IMR-90 (cell line): ENCODE data around the gene CUL1. TPM values are rescaled to one million over a fixed set of nuclear protein-coding genes. Genes with fewer than 3 reads are reported as not detected.

Experiments used
- ATAC-seq: fragments of 200-7000 bp; cut with Tn5 transposase; 2 replicates; pipeline ENCODE4 v1.9.1; 2020; ENCODE audit warnings: low read depth, mild to moderate bottlenecking, moderate library complexity
- BruUV-seq: library from RNA; stranded (reverse); fragments of 400-500 nt; replicated peaks from 2 replicates; lab custom pipeline; 2021; lab: Mats Ljungman, UMichigan
- CTCF ChIA-PET: fragments of 300-600 bp; formaldehyde crosslinking; extraction: SDS; loops from one replicate; lab custom pipeline; 2021; ENCODE audit warnings: antibody characterized with exemption; lab: Yijun Ruan, JAX
- POLR2A ChIA-PET: fragments of 300-600 bp; sonication (Branson Sonifier 250); formaldehyde crosslinking; loops from one replicate; lab custom pipeline; 2022; ENCODE audit warnings: antibody characterized with exemption; ENCODE audit not compliant: unreplicated experiment; lab: Charles Lee
- DNase-seq: peaks from one replicate; pipeline ENCODE4 v3.0.0; 2013
- H2AFZ ChIP-seq: replicated peaks from 2 replicates; pipeline ENCODE3; 2013; ENCODE audit warnings: low read length, mild to moderate bottlenecking; ENCODE audit not compliant: poor library complexity
- H2AK5ac ChIP-seq: 2 replicates; pipeline ENCODE4 v1.6.1; 2013; ENCODE audit warnings: low read depth, low read length, inconsistent platforms
- H2AK9ac ChIP-seq: replicated peaks from 2 replicates; pipeline ENCODE3; 2013; ENCODE audit warnings: mild to moderate bottlenecking, low read depth, low read length, moderate library complexity; ENCODE audit not compliant: poor library complexity
- H2BK120ac ChIP-seq: 2 replicates; pipeline ENCODE4 v1.6.1; 2013; ENCODE audit warnings: low read depth, low read length, inconsistent platforms
- H2BK15ac ChIP-seq: 3 replicates; pipeline ENCODE4 v1.6.1; 2013; ENCODE audit warnings: low read depth, low read length, inconsistent platforms
- H2BK20ac ChIP-seq: 2 replicates; pipeline ENCODE4 v1.6.1; 2013; ENCODE audit warnings: low read depth, mild to moderate bottlenecking, inconsistent platforms, low read length, moderate library complexity
- H2BK5ac ChIP-seq: 2 replicates; pipeline ENCODE4 v1.6.1; 2013; ENCODE audit warnings: mild to moderate bottlenecking, low read depth, low read length, inconsistent platforms; ENCODE audit not compliant: poor library complexity, severe bottlenecking
- H3K14ac ChIP-seq: replicated peaks from 2 replicates; pipeline ENCODE4 v1.6.1; 2013; ENCODE audit warnings: low read depth, low read length, inconsistent platforms
- H3K18ac ChIP-seq: 2 replicates; pipeline ENCODE4 v1.6.1; 2013; ENCODE audit warnings: low read depth, low read length, control low read depth
- H3K23ac ChIP-seq: 2 replicates; pipeline ENCODE4 v1.6.1; 2013; ENCODE audit warnings: low read depth, low read length, inconsistent platforms
- H3K27ac ChIP-seq: 2 replicates; pipeline ENCODE4 v1.5.1; 2013; ENCODE audit warnings: mild to moderate bottlenecking, control low read depth, low read length; ENCODE audit not compliant: insufficient read depth
- H3K27me3 ChIP-seq: 2 replicates; pipeline ENCODE4 v1.6.1; 2013; ENCODE audit warnings: low read length; ENCODE audit not compliant: control insufficient read depth, insufficient read depth
- H3K36me3 ChIP-seq: 2 replicates; pipeline ENCODE4 v1.6.1; 2013; ENCODE audit warnings: low read length, mixed read lengths; ENCODE audit not compliant: control insufficient read depth, insufficient read depth
- H3K4ac ChIP-seq: 2 replicates; pipeline ENCODE4 v1.6.1; 2013; ENCODE audit warnings: low read depth, low read length, inconsistent platforms
- H3K4me1 ChIP-seq: 2 replicates; pipeline ENCODE4 v1.6.1; 2013; ENCODE audit warnings: low read length, mixed read lengths; ENCODE audit not compliant: control insufficient read depth, insufficient read depth
- H3K4me2 ChIP-seq: 2 replicates; pipeline ENCODE4 v1.6.1; 2013; ENCODE audit warnings: low read depth, mild to moderate bottlenecking, control low read depth, low read length, moderate library complexity
- H3K4me3 ChIP-seq: 2 replicates; pipeline ENCODE4 v1.5.1; 2013; ENCODE audit warnings: low read depth, mild to moderate bottlenecking, control low read depth, low read length, moderate library complexity; ENCODE audit not compliant: insufficient read depth
- H3K56ac ChIP-seq: 2 replicates; pipeline ENCODE4 v1.6.1; 2013; ENCODE audit warnings: low read length, inconsistent platforms; ENCODE audit not compliant: insufficient read depth; ENCODE audit errors: extremely low read depth
- H3K79me1 ChIP-seq, 2 experiments: 2 replicates each; pipeline ENCODE4 v1.6.1; 2013; ENCODE audit warnings: low read length in 2 of 2, inconsistent platforms in 1 of 2, low read depth in 1 of 2
- H3K9ac ChIP-seq: 2 replicates; pipeline ENCODE4 v1.6.1; 2013; ENCODE audit warnings: low read depth, low read length, control low read depth
- H3K9me1 ChIP-seq: 2 replicates; pipeline ENCODE4 v1.6.1; 2013; ENCODE audit warnings: low read length, inconsistent platforms; ENCODE audit not compliant: insufficient read depth
- H3K9me3 ChIP-seq: 2 replicates; pipeline ENCODE4 v1.6.1; 2013; ENCODE audit warnings: low read length; ENCODE audit not compliant: control insufficient read depth, insufficient read depth
- H4K20me1 ChIP-seq: 2 replicates; pipeline ENCODE4 v1.6.1; 2013; ENCODE audit warnings: low read length, inconsistent platforms; ENCODE audit not compliant: insufficient read depth
- H4K5ac ChIP-seq: 2 replicates; pipeline ENCODE4 v1.6.1; 2013; ENCODE audit warnings: mild to moderate bottlenecking, low read depth, low read length, control low read depth
- H4K8ac ChIP-seq, 2 experiments: 2 replicates each; pipeline ENCODE4 v1.6.1; 2013; ENCODE audit warnings: low read depth in 2 of 2, low read length in 2 of 2, control low read depth in 1 of 2, inconsistent platforms in 1 of 2
- H4K91ac ChIP-seq: 2 replicates; pipeline ENCODE4 v1.6.1; 2013; ENCODE audit warnings: low read depth, low read length, inconsistent platforms; ENCODE audit not compliant: insufficient read depth
- CEBPB ChIP-seq: IDR thresholded peaks from 2 replicates; pipeline ENCODE4 v1.6.1; 2012; ENCODE audit warnings: low read depth, low read length, improper control_type of control experiment
- CHD1 ChIP-seq: IDR thresholded peaks from 2 replicates; pipeline ENCODE4 v1.6.1; 2012; ENCODE audit warnings: low read depth, low read length, improper control_type of control experiment
- FOS ChIP-seq: fragments of 150-350 bp; IDR thresholded peaks from 2 replicates; pipeline ENCODE4 v1.6.1; 2016; ENCODE audit warnings: low read depth, low read length
- MAFK ChIP-seq: IDR thresholded peaks from 2 replicates; pipeline ENCODE4 v1.6.1; 2012; ENCODE audit warnings: low read depth, low read length, improper control_type of control experiment
- NFE2L2 ChIP-seq: fragments of 150-350 bp; IDR thresholded peaks from 2 replicates; pipeline ENCODE4 v1.6.1; 2016; ENCODE audit warnings: low read depth, mild to moderate bottlenecking, low read length
- POLR2A ChIP-seq: IDR thresholded peaks from 2 replicates; pipeline ENCODE4 v1.6.1; 2012; ENCODE audit warnings: mild to moderate bottlenecking, low read depth, low read length
- RAD21 ChIP-seq: IDR thresholded peaks from 2 replicates; pipeline ENCODE4 v1.6.1; 2012; ENCODE audit warnings: low read length, improper control_type of control experiment
- RCOR1 ChIP-seq: IDR thresholded peaks from 2 replicates; pipeline ENCODE4 v1.6.1; 2012; ENCODE audit warnings: mild to moderate bottlenecking, low read length, improper control_type of control experiment; ENCODE audit not compliant: insufficient replicate concordance
- WGBS, 2 experiments: methylation state at CpG; one replicate each; pipeline versions ENCODE4 v1.1.5 to v1.1.7; 2013; ENCODE audit warnings: missing lambda C conversion rate in 2 of 2; ENCODE audit not compliant: insufficient read length in 1 of 2; ENCODE audit errors: extremely low coverage in 2 of 2; 5-methylcytosine and 5-hydroxymethylcytosine counted together
- dilution Hi-C: fragments of 300-500 bp; cut with HindIII; formaldehyde crosslinking; loops from one replicate; pipeline ENCODE4 v1.14.3; 2018; ENCODE audit warnings: low sequenced_read_pairs; ENCODE audit not compliant: unreplicated experiment
- in situ Hi-C: fragments of 300-500 bp; cut with MboI; formaldehyde crosslinking; loops from 3 replicates; pipeline ENCODE4 v1.14.3; 2019; ENCODE audit warnings: low sequenced_read_pairs, inconsistent platforms, mixed read lengths
- intact Hi-C: fragments of 100-400 bp; cut with micrococcal nuclease; formaldehyde crosslinking; loops from 2 replicates; pipeline ENCODE4 v1.10.0; 2022
- polyA plus RNA-seq, 3 experiments: library from polyadenylated mRNA; depleted of rRNA; stranded (reverse); fragments of >200 nt; gene quantifications; 2 replicates each; pipeline ENCODE4 v1.2.3, GENCODE V29; 2012; ENCODE audit warnings: low replicate concordance in 1 of 3
- total RNA-seq: library from RNA; depleted of rRNA; stranded (reverse); fragments of >200 nt; gene quantifications from 2 replicates; pipeline ENCODE4 v1.2.3, GENCODE V29; 2012
- TF ChIP-seq, protein P1 (sequence below): fragments of 150-350 bp; IDR thresholded peaks from 2 replicates; pipeline ENCODE4 v1.6.1; 2017; ENCODE audit warnings: mild to moderate bottlenecking, antibody characterized with exemption, low read length, low read depth

The CUL1 gene
- total and polyA plus RNA-seq, 2 of the 4 experiments (the other 2 are of a cell fraction): 44.0 to 46.2 TPM

DNA sequence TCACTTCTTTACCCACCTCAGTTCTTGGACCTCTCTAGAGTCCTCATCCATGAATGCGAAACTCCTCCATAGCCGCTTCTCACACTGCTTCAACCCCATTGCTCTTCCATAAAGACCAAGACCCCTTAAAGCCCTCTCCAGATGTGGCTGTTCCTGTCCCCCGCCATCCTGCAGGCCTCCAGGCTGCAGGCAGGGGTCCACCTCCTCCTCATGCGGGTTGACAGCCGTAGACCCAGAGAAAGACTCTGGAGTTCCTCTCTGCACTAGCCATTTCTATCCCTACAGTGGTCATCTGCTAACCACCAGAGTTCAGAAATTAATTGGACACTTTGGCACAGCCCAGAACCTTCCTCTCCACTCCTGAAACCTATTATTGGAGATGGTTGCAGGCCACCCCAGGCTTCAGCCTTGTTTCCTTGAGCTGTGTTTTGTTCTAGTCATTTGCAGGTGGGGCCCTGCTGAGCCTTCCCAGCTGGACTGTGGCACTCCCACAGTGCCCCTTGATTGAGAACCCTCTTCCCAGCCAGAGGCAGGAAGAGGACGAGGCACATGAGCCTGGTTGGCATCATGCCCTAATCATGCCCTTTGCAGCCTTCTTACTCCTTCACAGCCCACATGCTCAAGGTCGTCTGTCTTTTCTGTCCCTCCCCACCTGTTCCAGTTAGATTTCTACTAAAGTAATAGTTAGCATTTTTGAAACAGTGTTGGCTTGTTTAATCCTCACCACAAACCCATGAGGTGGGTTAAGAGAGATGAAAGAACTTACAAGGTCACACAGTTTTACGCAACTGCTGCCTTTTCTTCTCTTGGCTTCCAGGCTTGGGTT, 23.9 kb downstream of the CUL1 start (continued):
- TF ChIP-seq MAFK: no peak

DNA sequence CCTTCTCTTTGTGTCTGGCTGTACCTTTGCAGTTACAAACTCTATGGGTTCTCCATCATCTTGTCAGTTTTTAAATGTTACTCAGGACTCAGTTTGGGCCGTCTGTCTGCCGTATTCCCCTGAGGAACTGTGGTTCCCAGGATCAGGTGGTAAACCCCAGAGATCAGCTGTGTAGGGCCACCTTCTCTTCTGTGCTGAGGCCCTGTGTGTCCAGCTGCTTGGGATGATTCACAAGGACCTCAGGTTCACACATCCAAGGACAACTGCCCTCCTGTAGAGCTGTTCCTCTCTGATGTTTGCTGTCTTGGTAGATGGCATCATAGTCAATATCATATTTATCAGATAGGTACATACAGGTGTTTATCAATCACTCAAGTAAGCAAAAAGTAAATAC, 24.5 kb downstream of the CUL1 start:
- ChIA-PET POLR2A (no interaction called here), CTCF (no interaction called here)
- intact Hi-C loops (no loop called here), in situ Hi-C loops (no loop called here), dilution Hi-C loops (no loop called here)
- Histone ChIP-seq H2BK20ac (no peak overlapping the region), H3K27ac (no peak overlapping the region), H3K79me1 (peaks cover 11 to 66% of the 10 kb centered on the region in 2 experiments), H4K8ac (no peak overlapping the region), H3K9ac (no peak overlapping the region), H4K91ac (no peak overlapping the region), H3K4me1 (peaks cover 28% of the 10 kb centered on the region), H4K5ac (no peak overlapping the region), H2AK5ac (no peak overlapping the region), H3K56ac (no peak overlapping the region), H3K9me3 (no peaks in the 10 kb centered on the region), H2BK5ac (no peak overlapping the region), H3K4me3 (no peak overlapping the region), H3K36me3 (no peaks in the 10 kb centered on the region), H3K23ac (no peak overlapping the region), H2AK9ac (no peak overlapping the region), H2BK15ac (no peak overlapping the region), H3K4ac (no peak overlapping the region), H3K27me3 (no peaks in the 10 kb centered on the region), H2AFZ (no peak overlapping the region), H3K4me2 (no peak overlapping the region), H2BK120ac (no peak overlapping the region), H3K14ac (no peak overlapping the region), H4K20me1 (peaks cover 91% of the 10 kb centered on the region), H3K18ac (no peak overlapping the region), H3K9me1 (peaks cover 37% of the 10 kb centered on the region)
- BruUV-seq: no TSS peak
- TF ChIP-seq FOS (no peak), RAD21 (no peak), CHD1 (no peak), RCOR1 (no peak), CEBPB (no peak), POLR2A (no peak), NFE2L2 (no peak)
- TF ChIP-seq, protein P1, sequence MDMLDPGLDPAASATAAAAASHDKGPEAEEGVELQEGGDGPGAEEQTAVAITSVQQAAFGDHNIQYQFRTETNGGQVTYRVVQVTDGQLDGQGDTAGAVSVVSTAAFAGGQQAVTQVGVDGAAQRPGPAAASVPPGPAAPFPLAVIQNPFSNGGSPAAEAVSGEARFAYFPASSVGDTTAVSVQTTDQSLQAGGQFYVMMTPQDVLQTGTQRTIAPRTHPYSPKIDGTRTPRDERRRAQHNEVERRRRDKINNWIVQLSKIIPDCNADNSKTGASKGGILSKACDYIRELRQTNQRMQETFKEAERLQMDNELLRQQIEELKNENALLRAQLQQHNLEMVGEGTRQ: no peak
- ATAC-seq: no peak
- DNase-seq: no peak
- 100% methylated on average over 2 of the region's 2 CpGs; no CpG with 5 or more reads in 1 of the 2 experiments for WGBS, 2 experiments
